Stimulated activated CD8-positive, alpha-beta memory T cell treated with anti-CD3 and anti-CD28 coated beads, Interleukin-15, amount 100 ng/mL, for 24 hours (primary cell): ENCODE results near the gene SLC29A4.
"Not testable (repeated sequence)": the region's sequence is repeated elsewhere in the genome, so short reads cannot be mapped to it uniquely, and the experiment has no call there.

Experiments
- DNase-seq: peaks from one replicate; pipeline ENCODE4 v3.0.0-alpha.2; 2020; ENCODE audit warnings: low read depth

Gene SLC29A4

GRCh38 chr7:5274985-5275431, 7.7 kb upstream of the SLC29A4 start:
- DNase-seq = not testable (repeated sequence)

- DNase-seq = not testable (repeated sequence)
These were observed 7.2 kb upstream of the SLC29A4 start for GRCh38 chr7:5275510-5275909.

- not testable (repeated sequence) for DNase-seq
These were observed 6.6 kb upstream of the SLC29A4 start for GRCh38 chr7:5276123-5276522.

- DNase-seq = no peak
These were observed 6.1 kb upstream of the SLC29A4 start for GRCh38 chr7:5276611-5277010.

GRCh38 chr7:5278766-5279165, 4.0 kb upstream of the SLC29A4 start:
- DNase-seq = no peak

- DNase-seq = no peak
These were observed 3.0 kb upstream of the SLC29A4 start for GRCh38 chr7:5279734-5280133.

- DNase-seq = not testable (repeated sequence)
These were observed 894 bp upstream of the SLC29A4 start for GRCh38 chr7:5281598-5282500.

GRCh38 chr7:5283421-5284303, 919 bp downstream of the SLC29A4 start:
- no peak for DNase-seq

GRCh38 chr7:5284304-5285281, 1.9 kb downstream of the SLC29A4 start:
- DNase-seq = no peak

GRCh38 chr7:5286933-5287332, 4.2 kb downstream of the SLC29A4 start:
- no peak for DNase-seq

- not testable (repeated sequence) for DNase-seq
These were observed 4.6 kb downstream of the SLC29A4 start for GRCh38 chr7:5287373-5287772.

GRCh38 chr7:5287802-5288201, 5.1 kb downstream of the SLC29A4 start:
- no peak for DNase-seq

- not testable (repeated sequence) for DNase-seq
These were observed 5.8 kb downstream of the SLC29A4 start for GRCh38 chr7:5288560-5288959.

GRCh38 chr7:5289355-5289754, 6.6 kb downstream of the SLC29A4 start:
- DNase-seq = no peak

- no peak for DNase-seq
These were observed 8.6 kb downstream of the SLC29A4 start for GRCh38 chr7:5291301-5291700.

GRCh38 chr7:5291711-5292335, 9.1 kb downstream of the SLC29A4 start:
- not testable (repeated sequence) for DNase-seq

- DNase-seq = no peak
These were observed 11.6 kb downstream of the SLC29A4 start for GRCh38 chr7:5294169-5294987.

GRCh38 chr7:5295039-5296014, 12.6 kb downstream of the SLC29A4 start:
- no peak for DNase-seq
